OCI-LY7 (cell line): ENCODE results near the gene SDHAF4. TPM values are rescaled to one million over a fixed set of nuclear protein-coding genes. Genes with fewer than 3 reads are reported as not detected.
"Not testable (repeated sequence)": the region's sequence is repeated elsewhere in the genome, so short reads cannot be mapped to it uniquely, and the experiment has no call there.

Source experiments
- BruUV-seq: library from RNA; stranded (reverse); fragments of 400-500 nt; replicated peaks from 2 replicates; lab custom pipeline; 2021; lab: Mats Ljungman, UMichigan
- CTCF ChIA-PET: fragments of 300-600 bp; sonication (Branson Sonifier 250); formaldehyde crosslinking; loops from one replicate; lab custom pipeline; 2022; ENCODE audit warnings: antibody characterized with exemption; ENCODE audit not compliant: unreplicated experiment; lab: Charles Lee
- POLR2A ChIA-PET: fragments of 300-600 bp; sonication (Branson Sonifier 250); formaldehyde crosslinking; loops from one replicate; lab custom pipeline; 2022; ENCODE audit warnings: antibody characterized with exemption; lab: Charles Lee
- DNase-seq: peaks from one replicate; pipeline ENCODE4 v3.0.0-alpha.2; 2015; ENCODE audit warnings: low spot score
- H2AFZ ChIP-seq: fragments of 200-600 bp; sonication (generic), shearing (Covaris generic); 2 replicates; pipeline ENCODE4 v1.6.1; 2014; ENCODE audit warnings: mild to moderate bottlenecking, antibody characterized with exemption, low read length, moderate library complexity
- H3K27ac ChIP-seq: fragments of 200-600 bp; sonication (generic); 2 replicates; pipeline ENCODE4 v1.5.1; 2014; ENCODE audit warnings: mixed run types, low read depth, mild to moderate bottlenecking, moderate library complexity, low read length, inconsistent platforms; ENCODE audit not compliant: poor library complexity, severe bottlenecking
- H3K36me3 ChIP-seq: fragments of 200-600 bp; sonication (generic); 2 replicates; pipeline ENCODE4 v1.6.1; 2014; ENCODE audit warnings: mild to moderate bottlenecking, antibody characterized with exemption, low read length, moderate library complexity, mixed read lengths; ENCODE audit not compliant: insufficient read depth
- H3K4me1 ChIP-seq: fragments of 200-600 bp; sonication (generic); 2 replicates; pipeline ENCODE4 v1.5.1; 2014; ENCODE audit warnings: mild to moderate bottlenecking, low read length; ENCODE audit not compliant: insufficient read depth, poor library complexity, severe bottlenecking
- H3K4me2 ChIP-seq: fragments of 200-600 bp; sonication (generic); 2 replicates; pipeline ENCODE4 v1.6.1; 2014; ENCODE audit warnings: mild to moderate bottlenecking, low read length
- H3K4me3 ChIP-seq: fragments of 200-600 bp; sonication (generic); 2 replicates; pipeline ENCODE4 v1.5.1; 2014; ENCODE audit warnings: mild to moderate bottlenecking, low read depth, low read length; ENCODE audit not compliant: poor library complexity, severe bottlenecking
- H3K79me2 ChIP-seq: fragments of 200-600 bp; sonication (generic); 2 replicates; pipeline ENCODE4 v1.6.1; 2016; ENCODE audit warnings: low read depth, mild to moderate bottlenecking, low read length, moderate library complexity, mixed read lengths; ENCODE audit not compliant: insufficient read depth
- H3K9me2 ChIP-seq: fragments of 200-600 bp; sonication (generic); 2 replicates; pipeline ENCODE4 v1.6.1; 2016; ENCODE audit warnings: mild to moderate bottlenecking, low read length, mixed read lengths; ENCODE audit not compliant: insufficient read depth
- H3K9me3 ChIP-seq: fragments of 200-600 bp; sonication (generic); 2 replicates; pipeline ENCODE4 v1.6.1; 2014; ENCODE audit warnings: mild to moderate bottlenecking, mixed run types, low read length, mixed read lengths
- H4K20me1 ChIP-seq: fragments of 200-600 bp; sonication (generic); 2 replicates; pipeline ENCODE4 v1.6.1; 2014; ENCODE audit warnings: mild to moderate bottlenecking, antibody characterized with exemption, low read length, moderate library complexity, mixed read lengths; ENCODE audit not compliant: insufficient read depth
- EZH2phosphoT487 ChIP-seq: fragments of 200-600 bp; sonication (generic); IDR thresholded peaks from 2 replicates; pipeline ENCODE4 v1.6.1; 2018; ENCODE audit warnings: low read depth, borderline replicate concordance, mild to moderate bottlenecking, mixed run types, antibody characterized with exemption, low read length, moderate library complexity, mixed read lengths
- intact Hi-C: fragments of 100-400 bp; cut with micrococcal nuclease; formaldehyde crosslinking; loops from one replicate; pipeline ENCODE4 v1.10.0; 2022; ENCODE audit not compliant: unreplicated experiment
- total RNA-seq, 2 experiments: library from RNA; depleted of rRNA in 1 of 2; stranded (reverse); fragments of >200 nt in 1 of 2; shearing (Covaris generic) in 1 of 2; gene quantifications; 2 replicates each; pipeline ENCODE4 v1.2.3, GENCODE V29; 2014 to 2022
- TF ChIP-seq, protein P1 (sequence below): fragments of 200-600 bp; sonication (generic); conservative IDR thresholded peaks from 2 replicates; pipeline ENCODE4 v1.5.1; 2014; ENCODE audit warnings: mild to moderate bottlenecking, antibody characterized with exemption, low read length, moderate library complexity, mixed read lengths

SDHAF4 gene
- total RNA-seq, 2 experiments from 2014 or later = 10.4 to 15.4 TPM

GRCh38 chr6:70604254-70604653 lies 37.5 kb downstream of the SDHAF4 start:
- BruUV-seq = no TSS peak
- H3K79me2 ChIP-seq = no peaks in the 10 kb centered on the region
- ChIA-PET CTCF (no interaction called here), POLR2A (no interaction called here)
- no peaks in the 10 kb centered on the region for H3K4me1 ChIP-seq
- no peaks in the 10 kb centered on the region for H3K9me3 ChIP-seq
- H4K20me1 ChIP-seq = no peaks in the 10 kb centered on the region
- TF ChIP-seq, protein P1, sequence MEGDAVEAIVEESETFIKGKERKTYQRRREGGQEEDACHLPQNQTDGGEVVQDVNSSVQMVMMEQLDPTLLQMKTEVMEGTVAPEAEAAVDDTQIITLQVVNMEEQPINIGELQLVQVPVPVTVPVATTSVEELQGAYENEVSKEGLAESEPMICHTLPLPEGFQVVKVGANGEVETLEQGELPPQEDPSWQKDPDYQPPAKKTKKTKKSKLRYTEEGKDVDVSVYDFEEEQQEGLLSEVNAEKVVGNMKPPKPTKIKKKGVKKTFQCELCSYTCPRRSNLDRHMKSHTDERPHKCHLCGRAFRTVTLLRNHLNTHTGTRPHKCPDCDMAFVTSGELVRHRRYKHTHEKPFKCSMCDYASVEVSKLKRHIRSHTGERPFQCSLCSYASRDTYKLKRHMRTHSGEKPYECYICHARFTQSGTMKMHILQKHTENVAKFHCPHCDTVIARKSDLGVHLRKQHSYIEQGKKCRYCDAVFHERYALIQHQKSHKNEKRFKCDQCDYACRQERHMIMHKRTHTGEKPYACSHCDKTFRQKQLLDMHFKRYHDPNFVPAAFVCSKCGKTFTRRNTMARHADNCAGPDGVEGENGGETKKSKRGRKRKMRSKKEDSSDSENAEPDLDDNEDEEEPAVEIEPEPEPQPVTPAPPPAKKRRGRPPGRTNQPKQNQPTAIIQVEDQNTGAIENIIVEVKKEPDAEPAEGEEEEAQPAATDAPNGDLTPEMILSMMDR = no peak
- no peak for TF ChIP-seq EZH2phosphoT487
- H3K9me2 ChIP-seq = no peaks in the 10 kb centered on the region
- H3K36me3 ChIP-seq = no peaks in the 10 kb centered on the region
- no peak for DNase-seq
- H3K4me2 ChIP-seq = no peak overlapping the region
- no peak overlapping the region for H3K4me3 ChIP-seq
- H2AFZ ChIP-seq = no peak overlapping the region
- H3K27ac ChIP-seq = no peak overlapping the region
- intact Hi-C loops = no loop called here

DNA sequence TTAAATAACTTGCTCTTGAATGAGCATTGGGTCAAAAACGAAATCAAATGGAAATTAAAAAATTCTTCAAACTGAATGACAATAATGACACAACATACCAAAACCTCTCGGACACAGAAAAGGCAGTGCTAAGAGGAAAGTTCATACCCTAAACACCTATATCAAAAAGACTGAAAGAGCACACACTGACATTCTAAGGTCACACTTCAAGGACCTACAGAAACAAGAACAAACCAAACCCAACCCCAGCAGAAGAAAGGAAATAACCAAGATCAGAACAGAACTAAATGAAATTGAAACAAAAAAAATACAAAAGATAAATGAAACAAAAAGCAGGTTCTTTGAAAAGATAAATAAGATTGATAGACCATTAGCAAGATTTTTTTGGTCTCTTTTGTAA lies 40.6 kb downstream of the SDHAF4 start:
- H3K9me2 ChIP-seq, CTCF ChIA-PET, BruUV-seq, H4K20me1 ChIP-seq, H3K27ac ChIP-seq, POLR2A ChIA-PET, H3K4me2 ChIP-seq, H3K9me3 ChIP-seq, H3K79me2 ChIP-seq, H3K4me1 ChIP-seq, H3K4me3 ChIP-seq, DNase-seq, H3K36me3 ChIP-seq, H2AFZ ChIP-seq, intact Hi-C loops: not testable (repeated sequence)

GRCh38 chr6:70609181-70609580 lies 42.5 kb downstream of the SDHAF4 start:
- H4K20me1 ChIP-seq, H2AFZ ChIP-seq, H3K9me3 ChIP-seq, H3K79me2 ChIP-seq, CTCF ChIA-PET, H3K4me2 ChIP-seq, DNase-seq, H3K4me1 ChIP-seq, H3K9me2 ChIP-seq, POLR2A ChIA-PET, intact Hi-C loops, H3K36me3 ChIP-seq, H3K4me3 ChIP-seq, BruUV-seq, H3K27ac ChIP-seq: not testable (repeated sequence)

DNA sequence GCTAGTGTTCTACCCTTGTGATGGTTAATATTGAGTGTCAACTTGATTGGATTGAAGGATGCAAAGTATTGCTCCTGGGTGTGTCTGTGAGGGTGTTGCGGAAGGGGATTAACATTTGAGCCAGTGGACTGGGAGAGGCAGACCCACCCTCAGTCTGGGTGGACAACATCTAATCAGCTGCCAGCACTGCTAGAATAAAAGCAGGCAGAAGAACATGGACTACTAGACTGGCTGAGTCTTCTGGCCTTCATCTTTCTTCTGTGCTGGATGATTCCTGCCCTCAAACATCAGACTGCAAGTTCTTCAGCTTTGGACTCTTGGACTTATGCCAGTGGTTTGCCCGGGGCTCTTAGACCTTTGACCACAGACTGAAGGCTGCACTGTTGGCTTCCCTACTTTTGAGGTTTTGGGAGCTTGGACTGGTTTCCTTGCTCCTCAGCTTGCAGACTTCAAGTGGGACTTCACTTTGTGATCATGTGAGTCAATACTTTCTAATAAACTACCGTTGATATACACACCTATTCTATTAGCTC lies 50.1 kb downstream of the SDHAF4 start:
- intact Hi-C loops = no loop called here
- Histone ChIP-seq H2AFZ (no peak overlapping the region), H3K9me3 (no peaks in the 10 kb centered on the region), H3K9me2 (no peaks in the 10 kb centered on the region), H3K4me2 (no peak overlapping the region), H4K20me1 (no peaks in the 10 kb centered on the region), H3K4me3 (no peak overlapping the region), H3K79me2 (no peaks in the 10 kb centered on the region), H3K27ac (no peak overlapping the region), H3K36me3 (no peaks in the 10 kb centered on the region), H3K4me1 (no peaks in the 10 kb centered on the region)
- ChIA-PET CTCF (no interaction called here), POLR2A (no interaction called here)
- BruUV-seq = no TSS peak
- TF ChIP-seq, protein P1 = no peak
- TF ChIP-seq EZH2phosphoT487 = no peak
- DNase-seq = no peak
